Heart left ventricle (tissue), 16 donors: Measurements from ENCODE around the gene CNMD. TPM values are rescaled to one million over a fixed set of nuclear protein-coding genes. Genes with fewer than 3 reads are reported as not detected.

Source experiments
- ATAC-seq, 4 donors: fragments of 200-7000 bp; cut with Tn5 transposase; one replicate each; pipeline ENCODE4 v1.9.1; 2020 to 2022; ENCODE audit warnings: moderate library complexity in 4 of 4, mild to moderate bottlenecking in 3 of 4, moderate number of reproducible peaks in 1 of 4
- DNase-seq, 5 donors: peaks; one replicate each; pipeline ENCODE4 v3.0.0-alpha.2; 2020
- H3K27ac ChIP-seq, 12 donors: fragments of 200-600 bp; sonication (generic) in 4 of 12; one replicate each; pipeline versions ENCODE4 v1.5.0 to v1.8.0; 2016 to 2022; ENCODE audit warnings: mild to moderate bottlenecking in 2 of 12
- H3K27me3 ChIP-seq, 9 donors: fragments of 200-600 bp; sonication (generic) in 2 of 9; one replicate each; pipeline versions ENCODE4 v1.5.1 to v1.8.0; 2016 to 2022; ENCODE audit warnings: mild to moderate bottlenecking in 3 of 9
- H3K36me3 ChIP-seq, 9 donors: fragments of 200-600 bp; sonication (generic) in 2 of 9; one replicate each; pipeline versions ENCODE4 v1.5.0 to v1.8.0; 2018 to 2022; ENCODE audit warnings: mild to moderate bottlenecking in 2 of 9
- H3K4me1 ChIP-seq, 12 donors: fragments of 200-600 bp; sonication (generic) in 4 of 12; one replicate each; pipeline versions ENCODE4 v1.5.0 to v1.8.0; 2016 to 2022; ENCODE audit warnings: mild to moderate bottlenecking in 3 of 12
- H3K4me3 ChIP-seq, 12 donors: fragments of 200-600 bp; sonication (generic) in 4 of 12; one replicate each; pipeline versions ENCODE4 v1.5.0 to v1.8.0; 2017 to 2022; ENCODE audit warnings: mild to moderate bottlenecking in 9 of 12, moderate library complexity in 4 of 12
- H3K9me3 ChIP-seq, 12 donors: fragments of 200-600 bp; sonication (generic) in 4 of 12; one replicate each; pipeline versions ENCODE4 v1.5.0 to v1.8.0; 2016 to 2022; ENCODE audit warnings: mild to moderate bottlenecking in 1 of 12
- POLR2A ChIP-seq, 2 donors: fragments of 450-650 bp; IDR thresholded peaks; one replicate each; pipeline ENCODE4 v1.6.1; 2017; ENCODE audit warnings: antibody characterized with exemption in 2 of 2, mild to moderate bottlenecking in 2 of 2, moderate library complexity in 2 of 2
- WGBS, 4 donors: extraction: QIAGEN DNeasy Blood & Tissue Kit in 2 of 4; methylation state at CpG; one replicate each; pipeline versions ENCODE4 v1.1.5 to v1.1.7; 2013 to 2018; 5-methylcytosine and 5-hydroxymethylcytosine counted together
- intact Hi-C, 10 donors: fragments of 100-400 bp; cut with DNase I; formaldehyde crosslinking; loops; one replicate each; pipeline versions ENCODE4 v1.11.1 to v1.14.2; 2022
- polyA plus RNA-seq, 2 donors: library from polyadenylated mRNA; stranded (reverse); fragments of 200-250 nt; gene quantifications; one replicate each; pipeline ENCODE4 v1.2.3, GENCODE V29; 2013
- total RNA-seq, 9 donors: library from RNA; depleted of rRNA in 2 of 9; stranded (reverse); fragments of >200 nt in 2 of 9; fragmentation: NEBNext Ultra II Directional in 3 of 9; extraction: Animal tissue kit (Norgen Biotek cat#: 25700) in 3 of 9; gene quantifications; one replicate each; pipeline versions ENCODE4 v1.1.0 to v1.2.4, GENCODE V29; 2016 to 2023
- TF ChIP-seq, protein P1 (sequence below), 12 donors: fragments of 200-600 bp; sonication (generic) in 4 of 12; IDR thresholded peaks; one replicate each; pipeline versions ENCODE4 v1.5.0 to v1.8.0; 2018 to 2022; ENCODE audit warnings: antibody characterized with exemption in 12 of 12, mild to moderate bottlenecking in 5 of 12
- donor health status: ischemic (EF 13 %, LVEDD 7.1; RV severe dilation, severe dysfunction).
- donor health status: healthy with polysubstance abuse.
- donor health status: DM: no; HTN: yes; CAD: no.
- donor health status: DM: no; HTN: no; CAD: no.
- donor health status: ischemic (EF 25% LVEDD 6.9; RV normal size, moderate dysfunction).
- donor health status: ischemic (EF 25% LVEDD 5.7; RV mildly dilated, moderate dysfunction).
- donor health status: healthy.
- donor health status: DM: yes; HTN: yes; CAD: no.
- donor health status: ischemic (EF 35%, LVEDD 5.7; RV mildly dilated, moderate dysfunction).
- donor health status: nonischemic (EF 11% LVEDD 7.7; RV severe dilation, severe dysfunction).
- donor health status: DM: yes; HTN: yes; CAD: no.
- donor health status: PGD.
- donor health status: ischemic (EF 29% LVEDD 5.4; RV normal size, mild dysfunction).
- donor health status: nonischemic (EF 23%, LVEDD 6.1; RV moderate dilation, normal function).

The CNMD gene
- total and polyA plus RNA-seq, 11 donors, result not detected

DNA sequence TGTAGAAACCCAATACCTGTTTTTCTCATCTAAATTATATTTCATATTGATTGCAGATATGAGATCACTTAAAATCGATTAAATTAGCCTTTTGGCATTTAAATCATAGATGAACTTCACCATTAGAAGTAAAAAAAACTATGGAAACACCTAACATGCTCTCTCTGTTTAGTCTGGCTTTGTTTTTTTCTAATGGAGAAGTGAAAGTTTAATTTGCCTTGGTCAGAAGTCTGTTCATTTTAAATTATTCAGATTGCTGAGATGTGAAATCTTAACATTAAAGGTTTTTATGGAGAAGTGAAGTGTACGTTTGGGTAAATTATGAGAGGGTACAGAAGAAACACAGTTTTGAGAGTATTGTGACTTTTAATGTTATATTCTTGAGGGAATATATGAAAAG lies 80.3 kb downstream of the CNMD start:
- Histone ChIP-seq H3K9me3 (no peaks in the 10 kb centered on the region), H3K4me1 (peaks cover 0 to 24% (median 16%) of the 10 kb centered on the region in 12 donors), H3K36me3 (peaks cover 0 to 76% (median 68%) of the 10 kb centered on the region in 9 donors), H3K4me3 (no peak overlapping the region), H3K27ac (no peak overlapping the region), H3K27me3 (no peaks in the 10 kb centered on the region)
- DNase-seq, result no peak
- no peak for TF ChIP-seq POLR2A (IDR thresholded peaks at IDR 0.05)
- TF ChIP-seq, protein P1, sequence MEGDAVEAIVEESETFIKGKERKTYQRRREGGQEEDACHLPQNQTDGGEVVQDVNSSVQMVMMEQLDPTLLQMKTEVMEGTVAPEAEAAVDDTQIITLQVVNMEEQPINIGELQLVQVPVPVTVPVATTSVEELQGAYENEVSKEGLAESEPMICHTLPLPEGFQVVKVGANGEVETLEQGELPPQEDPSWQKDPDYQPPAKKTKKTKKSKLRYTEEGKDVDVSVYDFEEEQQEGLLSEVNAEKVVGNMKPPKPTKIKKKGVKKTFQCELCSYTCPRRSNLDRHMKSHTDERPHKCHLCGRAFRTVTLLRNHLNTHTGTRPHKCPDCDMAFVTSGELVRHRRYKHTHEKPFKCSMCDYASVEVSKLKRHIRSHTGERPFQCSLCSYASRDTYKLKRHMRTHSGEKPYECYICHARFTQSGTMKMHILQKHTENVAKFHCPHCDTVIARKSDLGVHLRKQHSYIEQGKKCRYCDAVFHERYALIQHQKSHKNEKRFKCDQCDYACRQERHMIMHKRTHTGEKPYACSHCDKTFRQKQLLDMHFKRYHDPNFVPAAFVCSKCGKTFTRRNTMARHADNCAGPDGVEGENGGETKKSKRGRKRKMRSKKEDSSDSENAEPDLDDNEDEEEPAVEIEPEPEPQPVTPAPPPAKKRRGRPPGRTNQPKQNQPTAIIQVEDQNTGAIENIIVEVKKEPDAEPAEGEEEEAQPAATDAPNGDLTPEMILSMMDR (IDR thresholded peaks at IDR 0.05), result no peak
- no peak for ATAC-seq
- 88 to 93% (median 92%) methylated on average over 2 of the region's 2 CpGs for WGBS, 4 donors
- intact Hi-C loops, result loop anchor here in 4 of 10 donors (10.0 kb wide), 1 partner anchor 205 kb away; the partner anchor contains the start of genes CKAP2 (in 4 of the 4) and VPS36 (in 4 of the 4)

Other genes with a start within 250 kb of the CNMD start
- 1 to 10 TPM in 8 of 9 donors, under 1 TPM in 1; 0.81 to 4.7 (median 3.0) TPM for gene HNRNPA1L2, start 97.4 kb downstream of the CNMD start, total RNA-seq
- 1 to 10 TPM; 3.6 to 4.7 TPM for gene HNRNPA1L2, start 97.4 kb downstream of the CNMD start, polyA plus RNA-seq
- 10 to 100 TPM; 32.7 to 59.2 (median 47.4) TPM for gene SUGT1, start 87.0 kb downstream of the CNMD start, total RNA-seq
- 10 to 100 TPM; 42.6 to 70.8 TPM for gene SUGT1, start 87.0 kb downstream of the CNMD start, polyA plus RNA-seq
- gene PCDH8, start 108.8 kb upstream of the CNMD start, total RNA-seq, result not detected
- gene PCDH8, start 108.8 kb upstream of the CNMD start, polyA plus RNA-seq, result not detected